ENCODE results near the gene NIT1.

The NIT1 gene

DNA sequence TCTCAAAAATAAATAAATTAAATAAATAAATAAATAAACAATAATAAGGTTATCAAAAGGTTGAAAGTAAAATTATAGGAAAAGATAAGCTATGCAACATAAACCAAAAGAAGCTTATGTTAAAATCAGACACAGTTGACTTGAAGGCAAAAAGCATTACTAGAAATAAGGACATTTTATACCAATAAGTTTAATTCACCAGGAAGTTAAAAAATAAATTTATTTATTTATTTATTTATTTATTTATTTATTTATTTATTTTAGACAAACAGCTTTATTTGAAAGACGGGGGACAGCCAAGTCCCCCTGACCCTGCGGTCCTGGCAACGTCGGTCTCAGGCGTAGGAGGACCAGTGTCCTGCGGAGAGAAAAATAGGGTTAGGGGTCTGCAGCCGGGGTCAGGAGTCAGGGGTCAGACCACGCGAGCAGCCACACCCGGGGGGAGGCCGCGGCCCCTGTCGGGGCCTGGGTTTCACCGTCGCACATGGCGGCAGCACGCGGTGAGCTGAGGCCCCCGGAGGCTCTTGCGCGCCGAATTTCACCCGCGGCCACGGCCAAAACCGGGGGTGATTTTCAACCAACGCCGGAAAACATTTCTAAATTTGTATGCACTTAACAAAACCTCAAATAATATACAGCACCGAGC is 23.0 kb downstream of the NIT1 start:
- Mint-ChIP-seq H3K36me3 (no peaks in the 10 kb centered on the region), H3K27ac (no peak overlapping the region), H3K4me1 (no peaks in the 10 kb centered on the region), H3K9me3 (no peaks in the 10 kb centered on the region), H3K4me3 (no peak overlapping the region)
- DNase-seq (ENCODE audit: low spot score in 2 of 2) (no peak), ATAC-seq (no peak)

GRCh38 chr1:161145832-161146231 is 27.9 kb downstream of the NIT1 start:
- Mint-ChIP-seq H3K4me3 (no peak overlapping the region), H3K27ac (no peak overlapping the region), H3K4me1 (no peaks in the 10 kb centered on the region), H3K36me3 (no peaks in the 10 kb centered on the region), H3K9me3 (no peaks in the 10 kb centered on the region)
- DNase-seq (ENCODE audit: low spot score in 2 of 2) (no peak), ATAC-seq (no peak)

DNA sequence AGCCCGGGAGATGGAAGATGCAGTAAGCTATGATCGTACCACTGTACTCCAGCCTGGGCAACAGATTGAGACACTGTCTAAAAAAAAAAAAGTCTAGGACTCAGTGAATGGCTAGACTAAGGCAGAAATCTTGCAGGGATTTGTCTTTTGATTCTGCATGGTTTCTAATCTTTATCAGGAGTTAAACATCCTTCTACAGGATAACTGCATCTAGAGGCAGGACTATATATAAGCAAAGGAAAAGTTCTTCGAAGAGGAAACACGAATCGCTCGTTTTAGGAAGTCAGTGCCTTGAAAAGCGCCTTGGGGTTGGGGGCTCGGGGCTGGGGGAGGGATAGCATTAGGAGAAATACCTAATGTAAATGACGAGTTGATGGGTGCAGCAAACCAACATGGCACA is 35.3 kb downstream of the NIT1 start:
- no peak for DNase-seq (ENCODE audit: low spot score in 2 of 2)
- H3K4me1 Mint-ChIP-seq = peaks cover 22% of the 10 kb centered on the region
- H3K27ac Mint-ChIP-seq = peak overlapping the region; percentile 100
- H3K4me3 Mint-ChIP-seq = peak overlapping the region; percentile 95
- ATAC-seq = no peak
- H3K9me3 Mint-ChIP-seq = no peaks in the 10 kb centered on the region
- peaks cover 43% of the 10 kb centered on the region for H3K36me3 Mint-ChIP-seq

- H3K4me3 Mint-ChIP-seq = peak within 1 kb of the TSS; percentile 95
- H3K4me1 Mint-ChIP-seq = peaks cover 26% of the 10 kb centered on the region
- ATAC-seq (peak; percentile 96), DNase-seq (ENCODE audit: low spot score in 2 of 2) (peak; percentile 61 to 89)
- peaks cover 49% of the 10 kb centered on the region for H3K36me3 Mint-ChIP-seq
- peak within 1 kb of the TSS; percentile 100 for H3K27ac Mint-ChIP-seq
- H3K9me3 Mint-ChIP-seq = no peaks in the 10 kb centered on the region
These were observed 35.9 kb downstream of the NIT1 start, which contains the start of gene UFC1 for GRCh38 chr1:161153682-161154337. TSS of gene UFC1 (plus strand) at chr1:161153978. CDS start at chr1:161153998, 20 bp downstream.

DNA sequence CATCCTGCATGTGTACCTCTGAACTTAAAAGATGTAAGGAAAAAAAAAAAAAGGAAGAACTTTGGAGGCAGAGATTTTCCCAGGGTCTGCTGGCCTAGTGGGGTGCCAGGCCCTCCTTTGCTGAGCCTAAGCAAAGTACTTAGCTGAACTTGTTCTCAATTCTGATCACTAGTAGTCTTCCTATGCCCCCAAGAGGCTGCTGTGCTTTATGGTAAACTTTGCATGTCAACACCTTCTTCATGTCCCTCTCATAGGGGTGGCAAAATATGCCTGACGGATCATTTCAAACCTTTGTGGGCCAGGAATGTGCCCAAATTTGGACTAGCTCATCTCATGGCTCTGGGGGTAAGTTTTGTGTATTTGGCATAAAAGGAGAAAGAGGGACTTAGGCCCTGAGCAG is 40.0 kb downstream of the NIT1 start:
- Mint-ChIP-seq H3K4me3 (peak overlapping the region; percentile 83), H3K4me1 (peaks cover 64% of the 10 kb centered on the region), H3K36me3 (peaks cover 69% of the 10 kb centered on the region)

GRCh38 chr1:161158316-161159010 is 40.6 kb downstream of the NIT1 start:
- peak overlapping the region; percentile 83 for H3K4me3 Mint-ChIP-seq
- ATAC-seq = no peak
- no peaks in the 10 kb centered on the region for H3K9me3 Mint-ChIP-seq
- DNase-seq (ENCODE audit: low spot score in 2 of 2) = no peak
- H3K27ac Mint-ChIP-seq = peak overlapping the region; percentile 97
- peaks cover 70% of the 10 kb centered on the region for H3K4me1 Mint-ChIP-seq
- H3K36me3 Mint-ChIP-seq = peaks cover 75% of the 10 kb centered on the region

More for the DNA sequence above, 40.0 kb downstream of the NIT1 start:
- H3K9me3 Mint-ChIP-seq = no peaks in the 10 kb centered on the region
- ATAC-seq (no peak), DNase-seq (ENCODE audit: low spot score in 2 of 2) (no peak)
- H3K27ac Mint-ChIP-seq = peak overlapping the region; percentile 50

DNA sequence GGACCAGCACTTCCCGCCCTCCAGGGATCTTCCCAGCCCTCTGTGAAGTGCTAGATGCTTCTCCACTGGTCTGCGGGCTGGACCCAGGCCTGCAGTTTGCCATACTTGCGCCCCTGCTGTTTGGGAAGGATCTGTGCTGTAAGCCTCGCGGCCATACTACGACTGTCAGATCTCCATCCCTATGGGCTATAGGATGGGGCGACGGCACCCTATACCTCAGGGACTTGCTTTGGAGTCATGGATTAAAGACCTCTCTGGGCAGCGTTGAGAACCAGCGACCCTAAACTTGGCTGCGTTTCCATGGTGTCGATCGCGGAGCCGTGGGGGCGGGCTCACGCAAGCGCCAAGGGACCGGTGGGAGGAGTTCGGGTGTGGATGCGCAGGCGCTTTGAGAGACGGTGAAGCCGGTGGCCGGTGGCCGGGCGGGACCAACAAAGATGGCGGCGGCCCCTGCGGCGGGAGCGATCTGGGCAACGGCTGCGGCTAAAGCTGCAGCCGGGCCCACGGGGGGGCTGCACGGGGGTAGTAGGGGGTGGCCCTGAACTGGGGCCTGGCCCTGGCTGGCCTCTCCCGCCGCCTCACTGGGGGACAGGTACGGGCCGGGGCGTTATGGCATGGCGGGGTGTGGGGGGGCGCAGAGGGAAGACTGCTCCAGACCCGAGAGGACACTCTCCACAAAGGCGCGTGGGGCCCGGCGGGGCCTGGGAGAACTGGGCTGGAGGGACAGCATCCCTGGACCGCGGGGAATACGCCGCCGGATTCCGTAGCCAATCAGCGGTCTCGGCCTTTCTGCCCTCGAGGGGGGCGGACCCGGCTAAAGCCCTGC is 41.4 kb downstream of the NIT1 start, which contains the start of gene USP21:
USP21 (plus strand) TSS at position 414 of the 826 bp plus-strand sequence. CDS start 1,141 bp downstream, outside the sequence.
- ATAC-seq (peak; percentile 93), DNase-seq (ENCODE audit: low spot score in 2 of 2) (peak; percentile 83 to 96)
- peaks cover 76% of the 10 kb centered on the region for H3K4me1 Mint-ChIP-seq
- peak within 1 kb of the TSS; percentile 83 for H3K4me3 Mint-ChIP-seq
- H3K36me3 Mint-ChIP-seq = peaks cover 76% of the 10 kb centered on the region
- peak within 1 kb of the TSS; percentile 97 for H3K27ac Mint-ChIP-seq
- H3K9me3 Mint-ChIP-seq = no peaks in the 10 kb centered on the region

DNA sequence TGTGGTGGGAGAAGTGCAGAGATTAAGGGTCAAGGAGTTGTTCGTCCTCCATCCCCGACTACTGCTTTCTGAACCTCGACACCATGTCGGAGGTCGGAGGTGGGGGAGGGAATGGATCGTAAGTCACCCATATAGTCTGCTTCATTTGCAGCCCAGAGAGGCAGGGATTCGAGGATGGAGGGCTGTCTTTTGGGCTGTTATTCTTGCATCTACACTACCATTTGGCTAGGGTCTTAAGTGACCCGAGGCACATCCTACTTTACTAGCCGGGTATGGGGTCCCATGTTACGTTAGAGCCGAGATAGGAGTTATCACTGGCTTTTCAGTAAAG is 42.0 kb downstream of the NIT1 start:
- DNase-seq (ENCODE audit: low spot score in 2 of 2) = no peak
- peaks cover 75% of the 10 kb centered on the region for H3K4me1 Mint-ChIP-seq
- peaks cover 77% of the 10 kb centered on the region for H3K36me3 Mint-ChIP-seq
- H3K27ac Mint-ChIP-seq = peak overlapping the region; percentile 97
- ATAC-seq = no peak
- peak overlapping the region; percentile 83 for H3K4me3 Mint-ChIP-seq
- H3K9me3 Mint-ChIP-seq = no peaks in the 10 kb centered on the region

DNA sequence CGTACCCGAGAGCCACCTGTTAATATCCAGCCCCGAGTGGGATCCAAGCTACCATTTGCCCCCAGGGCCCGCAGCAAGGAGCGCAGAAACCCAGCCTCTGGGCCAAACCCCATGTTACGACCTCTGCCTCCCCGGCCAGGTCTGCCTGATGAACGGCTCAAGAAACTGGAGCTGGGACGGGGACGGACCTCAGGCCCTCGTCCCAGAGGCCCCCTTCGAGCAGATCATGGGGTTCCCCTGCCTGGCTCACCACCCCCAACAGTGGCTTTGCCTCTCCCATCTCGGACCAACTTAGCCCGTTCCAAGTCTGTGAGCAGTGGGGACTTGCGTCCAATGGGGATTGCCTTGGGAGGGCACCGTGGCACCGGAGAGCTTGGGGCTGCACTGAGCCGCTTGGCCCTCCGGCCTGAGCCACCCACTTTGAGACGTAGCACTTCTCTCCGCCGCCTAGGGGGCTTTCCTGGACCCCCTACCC is 42.8 kb downstream of the NIT1 start:
- ATAC-seq (no peak), DNase-seq (ENCODE audit: low spot score in 2 of 2) (no peak)
- H3K27ac Mint-ChIP-seq = peak overlapping the region; percentile 97
- H3K36me3 Mint-ChIP-seq = peaks cover 79% of the 10 kb centered on the region
- peak overlapping the region; percentile 83 for H3K4me3 Mint-ChIP-seq
- peaks cover 75% of the 10 kb centered on the region for H3K4me1 Mint-ChIP-seq
- H3K9me3 Mint-ChIP-seq = no peaks in the 10 kb centered on the region

GRCh38 chr1:161161652-161162051 is 43.7 kb downstream of the NIT1 start:
- Mint-ChIP-seq H3K4me1 (peaks cover 72% of the 10 kb centered on the region), H3K4me3 (peak overlapping the region; percentile 83), H3K9me3 (no peaks in the 10 kb centered on the region), H3K27ac (peak overlapping the region; percentile 97), H3K36me3 (peaks cover 77% of the 10 kb centered on the region)
- ATAC-seq = no peak
- no peak for DNase-seq (ENCODE audit: low spot score in 2 of 2)

DNA sequence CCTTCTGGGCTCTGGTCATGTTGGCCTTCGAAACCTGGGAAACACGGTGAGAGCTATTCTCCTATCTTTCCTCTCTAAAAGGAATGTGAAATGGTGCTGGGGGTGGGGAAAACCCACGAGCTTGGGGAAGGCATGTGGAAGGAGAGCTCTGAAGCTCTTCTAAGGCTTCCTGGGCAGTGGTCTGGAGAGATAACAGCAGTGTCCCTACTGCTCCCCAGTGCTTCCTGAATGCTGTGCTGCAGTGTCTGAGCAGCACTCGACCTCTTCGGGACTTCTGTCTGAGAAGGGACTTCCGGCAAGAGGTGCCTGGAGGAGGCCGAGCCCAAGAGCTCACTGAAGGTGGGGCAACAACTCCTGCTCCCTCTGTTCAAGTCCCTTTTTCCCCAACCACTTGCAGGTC is 44.1 kb downstream of the NIT1 start:
- no peak overlapping the region for H3K4me3 Mint-ChIP-seq

GRCh38 chr1:161162806-161163205 is 44.9 kb downstream of the NIT1 start:
- H3K4me1 Mint-ChIP-seq = peaks cover 74% of the 10 kb centered on the region
- H3K27ac Mint-ChIP-seq = peak overlapping the region; percentile 97
- no peak overlapping the region for H3K4me3 Mint-ChIP-seq
- H3K36me3 Mint-ChIP-seq = peaks cover 74% of the 10 kb centered on the region
- DNase-seq (ENCODE audit: low spot score in 2 of 2) (no peak), ATAC-seq (no peak)
- H3K9me3 Mint-ChIP-seq = no peaks in the 10 kb centered on the region

More for the DNA sequence above, 44.1 kb downstream of the NIT1 start:
- H3K36me3 Mint-ChIP-seq = peaks cover 77% of the 10 kb centered on the region
- H3K27ac Mint-ChIP-seq = peak overlapping the region; percentile 97
- ATAC-seq (no peak), DNase-seq (ENCODE audit: low spot score in 2 of 2) (no peak)
- H3K9me3 Mint-ChIP-seq = no peaks in the 10 kb centered on the region
- H3K4me1 Mint-ChIP-seq = peaks cover 72% of the 10 kb centered on the region

GRCh38 chr1:161163793-161164192 is 45.9 kb downstream of the NIT1 start:
- peaks cover 72% of the 10 kb centered on the region for H3K36me3 Mint-ChIP-seq

DNA sequence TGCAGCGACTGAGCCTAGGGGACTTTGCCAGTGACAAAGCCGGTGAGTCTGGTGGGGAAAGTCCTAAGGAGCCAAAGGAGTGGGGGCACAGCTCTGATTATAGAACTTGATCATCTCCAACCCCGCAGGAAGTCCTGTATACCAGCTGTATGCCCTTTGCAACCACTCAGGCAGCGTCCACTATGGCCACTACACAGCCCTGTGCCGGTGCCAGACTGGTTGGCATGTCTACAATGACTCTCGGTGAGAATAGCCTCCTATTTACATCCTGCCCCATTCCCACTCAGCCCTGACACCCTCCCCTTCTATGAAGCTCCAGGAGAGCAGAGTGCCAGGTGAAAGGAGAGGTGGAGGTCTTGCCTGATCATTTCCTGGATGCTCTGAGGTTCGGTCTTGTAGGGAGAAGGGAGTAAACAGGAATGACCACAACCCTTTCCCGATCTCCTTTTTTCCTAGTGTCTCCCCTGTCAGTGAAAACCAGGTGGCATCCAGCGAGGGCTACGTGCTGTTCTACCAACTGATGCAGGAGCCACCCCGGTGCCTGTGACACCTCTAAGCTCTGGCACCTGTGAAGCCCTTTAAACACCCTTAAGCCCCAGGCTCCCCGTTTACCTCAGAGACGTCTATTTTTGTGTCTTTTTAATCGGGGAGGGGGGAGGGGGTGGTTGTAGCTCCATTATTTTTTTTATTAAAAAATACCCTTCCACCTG is 47.2 kb downstream of the NIT1 start:
- H3K4me1 Mint-ChIP-seq = peaks cover 71% of the 10 kb centered on the region
- peak overlapping the region; percentile 97 for H3K27ac Mint-ChIP-seq
- peaks cover 68% of the 10 kb centered on the region for H3K36me3 Mint-ChIP-seq
- ATAC-seq (no peak), DNase-seq (ENCODE audit: low spot score in 2 of 2) (no peak)
- peak overlapping the region; percentile 95 for H3K4me3 Mint-ChIP-seq
- no peaks in the 10 kb centered on the region for H3K9me3 Mint-ChIP-seq

More at GRCh38 chr1:161163793-161164192, 45.9 kb downstream of the NIT1 start:
- no peaks in the 10 kb centered on the region for H3K9me3 Mint-ChIP-seq
- H3K27ac Mint-ChIP-seq = peak overlapping the region; percentile 97
- ATAC-seq (no peak), DNase-seq (ENCODE audit: low spot score in 2 of 2) (no peak)
- no peak overlapping the region for H3K4me3 Mint-ChIP-seq
- peaks cover 77% of the 10 kb centered on the region for H3K4me1 Mint-ChIP-seq

Data from stimulated activated effector memory CD8-positive, alpha-beta T cell treated with anti-CD3 and anti-CD28 coated beads, Interleukin-12 subunit alpha, Interleukin-12 subunit beta, amount 100 ng/mL, for 72 hours (primary cell).